SK-N-SH treated with all-trans-retinoic acid at 6 μM for 48 hours (cell line): ENCODE measurements around the gene OSTM1.

Experiments used
- ATAC-seq: fragments of 200-7000 bp; cut with Tn5 transposase; 3 replicates; pipeline ENCODE4 v1.9.1; 2020; ENCODE audit warnings: mild to moderate bottlenecking, moderate library complexity
- ARNTL ChIP-seq: fragments of 450-650 bp; formaldehyde crosslinking; IDR thresholded peaks from 2 replicates; pipeline ENCODE4 v1.5.0; 2020; ENCODE audit warnings: low read depth, mild to moderate bottlenecking, moderate library complexity, borderline replicate concordance
- BACH2 ChIP-seq: fragments of 250-450 bp; sonication (Bioruptor Pico); IDR thresholded peaks from 2 replicates; pipeline ENCODE4 v1.9.0; 2021; ENCODE audit warnings: mild to moderate bottlenecking, borderline replicate concordance
- CREB5 ChIP-seq: fragments of 250-450 bp; sonication (Bioruptor Pico); IDR thresholded peaks from 2 replicates; pipeline ENCODE4 v1.5.1; 2020; ENCODE audit warnings: low read depth, mild to moderate bottlenecking, moderate library complexity
- CSDC2 ChIP-seq: fragments of 250-450 bp; sonication (Bioruptor Pico); IDR thresholded peaks from 2 replicates; pipeline ENCODE4 v1.5.0; 2020; ENCODE audit warnings: mild to moderate bottlenecking, moderate library complexity
- ESRRG ChIP-seq: fragments of 250-450 bp; sonication (Bioruptor Pico); IDR thresholded peaks from 2 replicates; pipeline ENCODE4 v1.6.1; 2021; ENCODE audit warnings: mild to moderate bottlenecking
- GLIS3 ChIP-seq: fragments of 250-450 bp; sonication (Bioruptor Pico); IDR thresholded peaks from 2 replicates; pipeline ENCODE4 v1.5.0; 2020; ENCODE audit warnings: mild to moderate bottlenecking, moderate library complexity
- ISL1 ChIP-seq: fragments of 250-450 bp; sonication (Bioruptor Pico); IDR thresholded peaks from 2 replicates; pipeline ENCODE4 v2.1.2; 2022; ENCODE audit warnings: mild to moderate bottlenecking, moderate library complexity
- OSR1 ChIP-seq: fragments of 250-450 bp; sonication (Bioruptor Pico); IDR thresholded peaks from 2 replicates; pipeline ENCODE4 v1.8.0; 2022; ENCODE audit warnings: moderate library complexity, mild to moderate bottlenecking, inconsistent platforms
- PATZ1 ChIP-seq: fragments of 250-450 bp; sonication (Bioruptor Pico); IDR thresholded peaks from 2 replicates; pipeline ENCODE4 v1.8.0; 2020; ENCODE audit warnings: mild to moderate bottlenecking, moderate library complexity, borderline replicate concordance
- PPARA ChIP-seq: fragments of 250-450 bp; sonication (Bioruptor Pico); IDR thresholded peaks from 2 replicates; pipeline ENCODE4 v1.5.0; 2020; ENCODE audit warnings: mild to moderate bottlenecking, borderline replicate concordance
- RARB ChIP-seq: fragments of 250-450 bp; sonication (Bioruptor Pico); IDR thresholded peaks from 2 replicates; pipeline ENCODE4 v1.8.0; 2021; ENCODE audit warnings: mild to moderate bottlenecking, moderate library complexity
- SNAI2 ChIP-seq: fragments of 250-450 bp; sonication (Bioruptor Pico); IDR thresholded peaks from 2 replicates; pipeline ENCODE4 v1.5.0; 2020; ENCODE audit warnings: mild to moderate bottlenecking, moderate library complexity
- TOX ChIP-seq: fragments of 250-450 bp; sonication (Bioruptor Pico); IDR thresholded peaks from 2 replicates; pipeline ENCODE4 v1.8.0; 2021; ENCODE audit warnings: mild to moderate bottlenecking, moderate library complexity, borderline replicate concordance
- ZC3H10 ChIP-seq: fragments of 250-450 bp; sonication (Bioruptor Pico); IDR thresholded peaks from 2 replicates; pipeline ENCODE4 v1.5.1; 2021; ENCODE audit warnings: mild to moderate bottlenecking, moderate library complexity
- ZFP3 ChIP-seq: fragments of 250-450 bp; sonication (Bioruptor Pico); IDR thresholded peaks from 2 replicates; pipeline ENCODE4 v1.5.0; 2020; ENCODE audit warnings: mild to moderate bottlenecking, moderate library complexity
- ZFP30 ChIP-seq: fragments of 450-650 bp; formaldehyde crosslinking; IDR thresholded peaks from 2 replicates; pipeline ENCODE4 v1.5.0; 2022; ENCODE audit warnings: mild to moderate bottlenecking, moderate library complexity
- ZNF565 ChIP-seq: fragments of 450-650 bp; formaldehyde crosslinking; conservative IDR thresholded peaks from 2 replicates; pipeline ENCODE4 v1.5.0; 2020; ENCODE audit warnings: low read depth, mild to moderate bottlenecking, moderate library complexity
- ZNF70 ChIP-seq: fragments of 450-650 bp; formaldehyde crosslinking; IDR thresholded peaks from 2 replicates; pipeline ENCODE4 v1.5.0; 2020; ENCODE audit warnings: mild to moderate bottlenecking, moderate library complexity
- ZNF8 ChIP-seq: fragments of 450-650 bp; formaldehyde crosslinking; IDR thresholded peaks from 2 replicates; pipeline ENCODE4 v1.5.0; 2020; ENCODE audit warnings: mild to moderate bottlenecking, moderate library complexity
- TF ChIP-seq, protein P1 (sequence below): fragments of 250-450 bp; sonication (Bioruptor Pico); IDR thresholded peaks from 2 replicates; pipeline ENCODE4 v1.5.0; 2020; ENCODE audit warnings: mild to moderate bottlenecking, moderate library complexity
- TF ChIP-seq, protein P2 (sequence below): fragments of 250-450 bp; sonication (Bioruptor Pico); IDR thresholded peaks from 2 replicates; pipeline ENCODE4 v1.8.0; 2021; ENCODE audit warnings: low read depth, mild to moderate bottlenecking, moderate library complexity, borderline replicate concordance
- TF ChIP-seq, protein P3 (sequence below): fragments of 250-450 bp; sonication (Bioruptor Pico); IDR thresholded peaks from 2 replicates; pipeline ENCODE4 v1.5.1; 2021; ENCODE audit warnings: mild to moderate bottlenecking, moderate library complexity

OSTM1 gene

DNA sequence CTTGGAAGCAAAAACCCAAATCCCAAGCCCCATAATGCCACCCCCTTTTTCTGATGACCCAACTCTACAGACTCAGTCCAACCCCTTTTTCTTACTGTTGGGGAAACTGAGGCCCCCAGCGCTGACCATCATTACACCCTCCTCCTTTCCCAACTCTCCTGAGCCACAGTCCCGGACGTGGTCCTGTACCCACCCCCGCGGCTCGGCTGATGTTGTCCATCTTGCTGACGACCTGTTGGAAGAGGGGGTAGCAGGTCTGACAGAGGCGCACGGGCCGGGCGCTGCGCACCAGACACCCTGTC lies 533 bp downstream of the OSTM1 start (continued):
- TF ChIP-seq, protein P1, sequence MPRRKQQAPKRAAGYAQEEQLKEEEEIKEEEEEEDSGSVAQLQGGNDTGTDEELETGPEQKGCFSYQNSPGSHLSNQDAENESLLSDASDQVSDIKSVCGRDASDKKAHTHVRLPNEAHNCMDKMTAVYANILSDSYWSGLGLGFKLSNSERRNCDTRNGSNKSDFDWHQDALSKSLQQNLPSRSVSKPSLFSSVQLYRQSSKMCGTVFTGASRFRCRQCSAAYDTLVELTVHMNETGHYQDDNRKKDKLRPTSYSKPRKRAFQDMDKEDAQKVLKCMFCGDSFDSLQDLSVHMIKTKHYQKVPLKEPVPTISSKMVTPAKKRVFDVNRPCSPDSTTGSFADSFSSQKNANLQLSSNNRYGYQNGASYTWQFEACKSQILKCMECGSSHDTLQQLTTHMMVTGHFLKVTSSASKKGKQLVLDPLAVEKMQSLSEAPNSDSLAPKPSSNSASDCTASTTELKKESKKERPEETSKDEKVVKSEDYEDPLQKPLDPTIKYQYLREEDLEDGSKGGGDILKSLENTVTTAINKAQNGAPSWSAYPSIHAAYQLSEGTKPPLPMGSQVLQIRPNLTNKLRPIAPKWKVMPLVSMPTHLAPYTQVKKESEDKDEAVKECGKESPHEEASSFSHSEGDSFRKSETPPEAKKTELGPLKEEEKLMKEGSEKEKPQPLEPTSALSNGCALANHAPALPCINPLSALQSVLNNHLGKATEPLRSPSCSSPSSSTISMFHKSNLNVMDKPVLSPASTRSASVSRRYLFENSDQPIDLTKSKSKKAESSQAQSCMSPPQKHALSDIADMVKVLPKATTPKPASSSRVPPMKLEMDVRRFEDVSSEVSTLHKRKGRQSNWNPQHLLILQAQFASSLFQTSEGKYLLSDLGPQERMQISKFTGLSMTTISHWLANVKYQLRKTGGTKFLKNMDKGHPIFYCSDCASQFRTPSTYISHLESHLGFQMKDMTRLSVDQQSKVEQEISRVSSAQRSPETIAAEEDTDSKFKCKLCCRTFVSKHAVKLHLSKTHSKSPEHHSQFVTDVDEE (CRISPR knock-in tag), result no peak

GRCh38 chr6:108071736-108072276 lies 2.7 kb downstream of the OSTM1 start:
- ATAC-seq, result no peak
- no peak for TF ChIP-seq ZFP3
- no peak for TF ChIP-seq ESRRG
- TF ChIP-seq PPARA (CRISPR knock-in tag), result no peak
- TF ChIP-seq, protein P2, sequence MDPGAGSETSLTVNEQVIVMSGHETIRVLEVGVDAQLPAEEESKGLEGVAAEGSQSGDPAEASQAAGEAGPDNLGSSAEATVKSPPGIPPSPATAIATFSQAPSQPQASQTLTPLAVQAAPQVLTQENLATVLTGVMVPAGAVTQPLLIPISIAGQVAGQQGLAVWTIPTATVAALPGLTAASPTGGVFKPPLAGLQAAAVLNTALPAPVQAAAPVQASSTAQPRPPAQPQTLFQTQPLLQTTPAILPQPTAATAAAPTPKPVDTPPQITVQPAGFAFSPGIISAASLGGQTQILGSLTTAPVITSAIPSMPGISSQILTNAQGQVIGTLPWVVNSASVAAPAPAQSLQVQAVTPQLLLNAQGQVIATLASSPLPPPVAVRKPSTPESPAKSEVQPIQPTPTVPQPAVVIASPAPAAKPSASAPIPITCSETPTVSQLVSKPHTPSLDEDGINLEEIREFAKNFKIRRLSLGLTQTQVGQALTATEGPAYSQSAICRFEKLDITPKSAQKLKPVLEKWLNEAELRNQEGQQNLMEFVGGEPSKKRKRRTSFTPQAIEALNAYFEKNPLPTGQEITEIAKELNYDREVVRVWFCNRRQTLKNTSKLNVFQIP, result no peak
- no peak for TF ChIP-seq BACH2 (CRISPR knock-in tag)
- TF ChIP-seq, protein P3, sequence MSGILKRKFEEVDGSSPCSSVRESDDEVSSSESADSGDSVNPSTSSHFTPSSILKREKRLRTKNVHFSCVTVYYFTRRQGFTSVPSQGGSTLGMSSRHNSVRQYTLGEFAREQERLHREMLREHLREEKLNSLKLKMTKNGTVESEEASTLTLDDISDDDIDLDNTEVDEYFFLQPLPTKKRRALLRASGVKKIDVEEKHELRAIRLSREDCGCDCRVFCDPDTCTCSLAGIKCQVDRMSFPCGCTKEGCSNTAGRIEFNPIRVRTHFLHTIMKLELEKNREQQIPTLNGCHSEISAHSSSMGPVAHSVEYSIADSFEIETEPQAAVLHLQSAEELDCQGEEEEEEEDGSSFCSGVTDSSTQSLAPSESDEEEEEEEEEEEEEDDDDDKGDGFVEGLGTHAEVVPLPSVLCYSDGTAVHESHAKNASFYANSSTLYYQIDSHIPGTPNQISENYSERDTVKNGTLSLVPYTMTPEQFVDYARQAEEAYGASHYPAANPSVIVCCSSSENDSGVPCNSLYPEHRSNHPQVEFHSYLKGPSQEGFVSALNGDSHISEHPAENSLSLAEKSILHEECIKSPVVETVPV (CRISPR knock-in tag), result no peak
- no peak for TF ChIP-seq RARB (CRISPR knock-in tag)
- no peak for TF ChIP-seq ISL1
- no peak for TF ChIP-seq ARNTL (CRISPR knock-in tag)
- TF ChIP-seq GLIS3 (CRISPR knock-in tag), result no peak
- no peak for TF ChIP-seq CSDC2
- no peak for TF ChIP-seq CREB5 (CRISPR knock-in tag)
- TF ChIP-seq OSR1 (CRISPR knock-in tag), result no peak
- no peak for TF ChIP-seq ZFP30 (CRISPR knock-in tag)
- no peak for TF ChIP-seq ZNF565 (CRISPR knock-in tag)
- no peak for TF ChIP-seq ZC3H10 (CRISPR knock-in tag)
- TF ChIP-seq ZNF8, result no peak
- TF ChIP-seq ZNF70 (CRISPR knock-in tag), result no peak
- TF ChIP-seq TOX (CRISPR knock-in tag), result no peak

GRCh38 chr6:108068618-108069017 lies 5.9 kb downstream of the OSTM1 start:
- TF ChIP-seq CSDC2 (no peak), ESRRG (no peak), ZC3H10 (CRISPR knock-in tag) (no peak), BACH2 (CRISPR knock-in tag) (no peak), ZFP3 (no peak), SNAI2 (CRISPR knock-in tag) (no peak), GLIS3 (CRISPR knock-in tag) (no peak), PATZ1 (no peak), OSR1 (CRISPR knock-in tag) (no peak), ZNF70 (CRISPR knock-in tag) (no peak), ZFP30 (CRISPR knock-in tag) (no peak), RARB (CRISPR knock-in tag) (no peak), ZNF8 (no peak), ZNF565 (CRISPR knock-in tag) (no peak), PPARA (CRISPR knock-in tag) (no peak)
- TF ChIP-seq, protein P1 (CRISPR knock-in tag), result no peak
- TF ChIP-seq, protein P2, result no peak
- ATAC-seq, result no peak
